Keratinocyte (primary cell): Measurements from ENCODE around the gene SLC19A3.

Experiments
- EZH2 ChIP-seq: IDR thresholded peaks from one replicate; pipeline ENCODE4 v1.6.1; 2012; ENCODE audit warnings: inconsistent platforms, mild to moderate bottlenecking, low read length, moderate library complexity
- TF ChIP-seq, protein P1 (sequence below), 3 experiments: IDR thresholded peaks in 1 of 3; conservative IDR thresholded peaks in 1 of 3; optimal IDR thresholded peaks in 1 of 3; 2 replicates in 2 of 3; 3 replicates in 1 of 3; pipeline versions ENCODE3 to v1.5.1; 2011; ENCODE audit warnings: low read length in 3 of 3, mild to moderate bottlenecking in 3 of 3, moderate library complexity in 2 of 3, control low read depth in 1 of 3, inconsistent platforms in 1 of 3; ENCODE audit not compliant: insufficient read depth in 2 of 3; ENCODE audit errors: extremely low read depth in 1 of 3

DNA sequence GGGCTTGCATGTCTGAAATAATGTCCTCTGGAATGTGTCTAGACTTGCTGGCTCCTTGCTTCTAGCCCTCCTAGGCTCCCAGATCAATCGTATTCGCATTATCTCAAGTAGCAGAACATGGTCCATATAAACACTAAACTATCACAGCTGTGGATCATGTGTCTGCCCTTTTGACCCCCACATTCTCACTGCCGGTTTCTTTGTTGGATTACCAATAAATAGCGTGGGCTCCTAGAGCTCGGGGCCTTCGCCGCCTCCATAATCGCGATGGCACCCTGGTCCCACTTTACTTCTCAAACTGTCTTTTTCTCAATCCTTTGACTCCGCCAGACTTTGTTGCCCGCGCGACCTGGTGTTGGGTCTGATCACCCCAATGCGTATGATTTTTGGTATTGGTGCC lies 21.5 kb upstream of the SLC19A3 start:
- no peak for TF ChIP-seq EZH2
- TF ChIP-seq, protein P1, sequence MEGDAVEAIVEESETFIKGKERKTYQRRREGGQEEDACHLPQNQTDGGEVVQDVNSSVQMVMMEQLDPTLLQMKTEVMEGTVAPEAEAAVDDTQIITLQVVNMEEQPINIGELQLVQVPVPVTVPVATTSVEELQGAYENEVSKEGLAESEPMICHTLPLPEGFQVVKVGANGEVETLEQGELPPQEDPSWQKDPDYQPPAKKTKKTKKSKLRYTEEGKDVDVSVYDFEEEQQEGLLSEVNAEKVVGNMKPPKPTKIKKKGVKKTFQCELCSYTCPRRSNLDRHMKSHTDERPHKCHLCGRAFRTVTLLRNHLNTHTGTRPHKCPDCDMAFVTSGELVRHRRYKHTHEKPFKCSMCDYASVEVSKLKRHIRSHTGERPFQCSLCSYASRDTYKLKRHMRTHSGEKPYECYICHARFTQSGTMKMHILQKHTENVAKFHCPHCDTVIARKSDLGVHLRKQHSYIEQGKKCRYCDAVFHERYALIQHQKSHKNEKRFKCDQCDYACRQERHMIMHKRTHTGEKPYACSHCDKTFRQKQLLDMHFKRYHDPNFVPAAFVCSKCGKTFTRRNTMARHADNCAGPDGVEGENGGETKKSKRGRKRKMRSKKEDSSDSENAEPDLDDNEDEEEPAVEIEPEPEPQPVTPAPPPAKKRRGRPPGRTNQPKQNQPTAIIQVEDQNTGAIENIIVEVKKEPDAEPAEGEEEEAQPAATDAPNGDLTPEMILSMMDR (optimal IDR thresholded peaks at IDR 0.05 in 1 of 3, IDR thresholded peaks at IDR 0.05 in 1 of 3, conservative IDR thresholded peaks at IDR 0.05 in 1 of 3; ENCODE audit: extremely low read depth in 1 of 3, insufficient read depth in 2 of 3, low read length in 3 of 3), result no peak
